ENCODE results near the gene TCHHL1.

- TF ChIP-seq CTCF (IDR thresholded peaks at IDR 0.05) = no peak
- TF ChIP-seq POLR2A (IDR thresholded peaks at IDR 0.05) = no peak
Measured at GRCh38 chr1:152107031-152107983, 18.4 kb upstream of the TCHHL1 start.

Measured in heart left ventricle (tissue), 13 donors.